ENCODE results near the gene BASP1. TPM values are rescaled to one million over a fixed set of nuclear protein-coding genes. Genes with fewer than 3 reads are reported as not detected.

BASP1 gene
- total and polyA plus RNA-seq, 10 of the 15 experiments (the other 5 are each of a cell fraction or from before 2014, with no cell fraction given), result 27.3 to 190 (median 102) TPM

DNA sequence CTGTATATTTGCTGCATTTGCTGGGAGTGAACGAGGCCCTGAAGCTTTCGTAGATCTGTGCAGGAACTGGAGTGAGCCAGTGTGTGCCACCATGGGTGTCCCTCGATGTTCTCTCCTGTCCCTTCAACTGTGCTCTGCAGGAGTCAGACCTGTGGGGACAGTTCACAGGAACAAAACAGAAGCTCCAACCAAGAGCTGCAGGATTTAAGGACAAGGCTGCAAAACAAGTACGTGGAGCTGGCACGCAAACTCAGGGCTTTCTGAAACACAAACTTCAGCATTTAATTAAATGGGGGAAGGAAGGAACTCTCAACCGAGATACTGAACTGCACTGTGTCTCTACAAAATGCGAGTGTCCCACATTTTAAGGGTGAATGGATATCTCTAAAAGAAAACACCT lies 24.2 kb downstream of the BASP1 start:
- FAIRE-seq (no peak), DNase-seq (ENCODE audit: low read depth, low spot score) (no peak), ATAC-seq (no peak)
- no TSS peak for BruUV-seq (replicated peaks)
- CTCF ChIA-PET, result interaction anchor here (0.7 to 1.4 kb wide), 2 partner anchors 11 to 112 kb away, joined by 3 to 7 read pairs; no protein-coding TSS in a partner anchor
- peaks cover 13% of the 10 kb centered on the region for H3K79me2 ChIP-seq (ENCODE audit: control insufficient read depth, insufficient read depth, low read length)
- SMC1A ChIA-PET (ENCODE audit: uncharacterized antibody, unreplicated experiment), result interaction anchor here (0.9 kb wide), 1 partner anchor 13 kb away, joined by 3 read pairs; no protein-coding TSS in a partner anchor
- TF ChIP-seq SMAD5 (IDR thresholded peaks at IDR 0.05; ENCODE audit: low read depth) (no peak), CREM (IDR thresholded peaks at IDR 0.05; ENCODE audit: low read depth) (no peak), IRF3 (IDR thresholded peaks at IDR 0.05) (no peak), GABPA (IDR thresholded peaks at IDR 0.05; ENCODE audit: low read depth) (no peak), SMC3 (IDR thresholded peaks at IDR 0.05; ENCODE audit: borderline replicate concordance, low read length) (no peak), STAT3 (IDR thresholded peaks at IDR 0.05; ENCODE audit: low read depth, low read length) (no peak), ZNF384 (IDR thresholded peaks at IDR 0.05; ENCODE audit: borderline replicate concordance, low read depth, low read length) (no peak)
- TF ChIP-seq, protein P1, sequence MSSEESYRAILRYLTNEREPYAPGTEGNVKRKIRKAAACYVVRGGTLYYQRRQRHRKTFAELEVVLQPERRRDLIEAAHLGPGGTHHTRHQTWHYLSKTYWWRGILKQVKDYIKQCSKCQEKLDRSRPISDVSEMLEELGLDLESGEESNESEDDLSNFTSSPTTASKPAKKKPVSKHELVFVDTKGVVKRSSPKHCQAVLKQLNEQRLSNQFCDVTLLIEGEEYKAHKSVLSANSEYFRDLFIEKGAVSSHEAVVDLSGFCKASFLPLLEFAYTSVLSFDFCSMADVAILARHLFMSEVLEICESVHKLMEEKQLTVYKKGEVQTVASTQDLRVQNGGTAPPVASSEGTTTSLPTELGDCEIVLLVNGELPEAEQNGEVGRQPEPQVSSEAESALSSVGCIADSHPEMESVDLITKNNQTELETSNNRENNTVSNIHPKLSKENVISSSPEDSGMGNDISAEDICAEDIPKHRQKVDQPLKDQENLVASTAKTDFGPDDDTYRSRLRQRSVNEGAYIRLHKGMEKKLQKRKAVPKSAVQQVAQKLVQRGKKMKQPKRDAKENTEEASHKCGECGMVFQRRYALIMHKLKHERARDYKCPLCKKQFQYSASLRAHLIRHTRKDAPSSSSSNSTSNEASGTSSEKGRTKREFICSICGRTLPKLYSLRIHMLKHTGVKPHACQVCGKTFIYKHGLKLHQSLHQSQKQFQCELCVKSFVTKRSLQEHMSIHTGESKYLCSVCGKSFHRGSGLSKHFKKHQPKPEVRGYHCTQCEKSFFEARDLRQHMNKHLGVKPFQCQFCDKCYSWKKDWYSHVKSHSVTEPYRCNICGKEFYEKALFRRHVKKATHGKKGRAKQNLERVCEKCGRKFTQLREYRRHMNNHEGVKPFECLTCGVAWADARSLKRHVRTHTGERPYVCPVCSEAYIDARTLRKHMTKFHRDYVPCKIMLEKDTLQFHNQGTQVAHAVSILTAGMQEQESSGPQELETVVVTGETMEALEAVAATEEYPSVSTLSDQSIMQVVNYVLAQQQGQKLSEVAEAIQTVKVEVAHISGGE (CRISPR knock-in tag; IDR thresholded peaks at IDR 0.05), result no peak
- TF ChIP-seq, protein P2, sequence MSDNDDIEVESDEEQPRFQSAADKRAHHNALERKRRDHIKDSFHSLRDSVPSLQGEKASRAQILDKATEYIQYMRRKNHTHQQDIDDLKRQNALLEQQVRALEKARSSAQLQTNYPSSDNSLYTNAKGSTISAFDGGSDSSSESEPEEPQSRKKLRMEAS (IDR thresholded peaks at IDR 0.05; ENCODE audit: low read depth, low read length), result no peak
- TF ChIP-seq, protein P3, sequence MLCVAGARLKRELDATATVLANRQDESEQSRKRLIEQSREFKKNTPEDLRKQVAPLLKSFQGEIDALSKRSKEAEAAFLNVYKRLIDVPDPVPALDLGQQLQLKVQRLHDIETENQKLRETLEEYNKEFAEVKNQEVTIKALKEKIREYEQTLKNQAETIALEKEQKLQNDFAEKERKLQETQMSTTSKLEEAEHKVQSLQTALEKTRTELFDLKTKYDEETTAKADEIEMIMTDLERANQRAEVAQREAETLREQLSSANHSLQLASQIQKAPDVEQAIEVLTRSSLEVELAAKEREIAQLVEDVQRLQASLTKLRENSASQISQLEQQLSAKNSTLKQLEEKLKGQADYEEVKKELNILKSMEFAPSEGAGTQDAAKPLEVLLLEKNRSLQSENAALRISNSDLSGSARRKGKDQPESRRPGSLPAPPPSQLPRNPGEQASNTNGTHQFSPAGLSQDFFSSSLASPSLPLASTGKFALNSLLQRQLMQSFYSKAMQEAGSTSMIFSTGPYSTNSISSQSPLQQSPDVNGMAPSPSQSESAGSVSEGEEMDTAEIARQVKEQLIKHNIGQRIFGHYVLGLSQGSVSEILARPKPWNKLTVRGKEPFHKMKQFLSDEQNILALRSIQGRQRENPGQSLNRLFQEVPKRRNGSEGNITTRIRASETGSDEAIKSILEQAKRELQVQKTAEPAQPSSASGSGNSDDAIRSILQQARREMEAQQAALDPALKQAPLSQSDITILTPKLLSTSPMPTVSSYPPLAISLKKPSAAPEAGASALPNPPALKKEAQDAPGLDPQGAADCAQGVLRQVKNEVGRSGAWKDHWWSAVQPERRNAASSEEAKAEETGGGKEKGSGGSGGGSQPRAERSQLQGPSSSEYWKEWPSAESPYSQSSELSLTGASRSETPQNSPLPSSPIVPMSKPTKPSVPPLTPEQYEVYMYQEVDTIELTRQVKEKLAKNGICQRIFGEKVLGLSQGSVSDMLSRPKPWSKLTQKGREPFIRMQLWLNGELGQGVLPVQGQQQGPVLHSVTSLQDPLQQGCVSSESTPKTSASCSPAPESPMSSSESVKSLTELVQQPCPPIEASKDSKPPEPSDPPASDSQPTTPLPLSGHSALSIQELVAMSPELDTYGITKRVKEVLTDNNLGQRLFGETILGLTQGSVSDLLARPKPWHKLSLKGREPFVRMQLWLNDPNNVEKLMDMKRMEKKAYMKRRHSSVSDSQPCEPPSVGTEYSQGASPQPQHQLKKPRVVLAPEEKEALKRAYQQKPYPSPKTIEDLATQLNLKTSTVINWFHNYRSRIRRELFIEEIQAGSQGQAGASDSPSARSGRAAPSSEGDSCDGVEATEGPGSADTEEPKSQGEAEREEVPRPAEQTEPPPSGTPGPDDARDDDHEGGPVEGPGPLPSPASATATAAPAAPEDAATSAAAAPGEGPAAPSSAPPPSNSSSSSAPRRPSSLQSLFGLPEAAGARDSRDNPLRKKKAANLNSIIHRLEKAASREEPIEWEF (IDR thresholded peaks at IDR 0.05; ENCODE audit: insufficient replicate concordance, low read depth, low read length), result no peak
- no peak overlapping the region for H3K4me3 ChIP-seq
- 11% methylated on average over 7 of the region's 7 CpGs for WGBS (ENCODE audit: insufficient coverage, insufficient replicate concordance, low lambda C conversion rate, missing lambda C conversion rate)
- in situ Hi-C loops (cut with MboI) (loop anchor here (25.0 kb wide), 1 partner anchor 1496 kb away; no protein-coding TSS in a partner anchor), intact Hi-C loops (cut with micrococcal nuclease; ENCODE audit: unreplicated experiment) (no loop called here)
- no peak overlapping the region for H2AFZ ChIP-seq (ENCODE audit: control insufficient read depth, low read depth, low read length)
- no peaks in the 10 kb centered on the region for H4K20me1 ChIP-seq (ENCODE audit: control insufficient read depth, insufficient read depth)
- H3K9me3 ChIP-seq (replicated peaks; ENCODE audit: control insufficient read depth, insufficient read depth, low read length), result no peaks in the 10 kb centered on the region
- no peaks in the 10 kb centered on the region for H3K27me3 ChIP-seq (replicated peaks in 1 of 2; ENCODE audit: control insufficient read depth in 2 of 2, insufficient read depth in 2 of 2, low read length in 1 of 2)
- no peak overlapping the region for H3K4me2 ChIP-seq (ENCODE audit: control insufficient read depth, insufficient read depth)
- RAD21 ChIA-PET (ENCODE audit: unreplicated experiment), result no interaction called here
- peaks cover 0 to 2% of the 10 kb centered on the region in 2 experiments; a peak in 2 of 4 replicates for H3K36me3 ChIP-seq (ENCODE audit: control insufficient read depth in 2 of 2, insufficient read depth in 2 of 2, low read length in 1 of 2)
- H3K4me1 ChIP-seq (ENCODE audit: control insufficient read depth, insufficient read depth, low read length), result no peaks in the 10 kb centered on the region
- H3K27ac ChIP-seq (ENCODE audit: control insufficient read depth, insufficient read depth), result no peak overlapping the region
- no peak overlapping the region for H3K9ac ChIP-seq (ENCODE audit: control insufficient read depth, insufficient read depth, low read length)
- POLR2A ChIA-PET, result no interaction called here
